ENCODE data around the gene ZNF606.

GRCh38 chr19:57978586-57979289, 23.9 kb downstream of the ZNF606 start:
- no peak for TF ChIP-seq CTCF (IDR thresholded peaks at IDR 0.05)
- no peak for TF ChIP-seq POLR2A (IDR thresholded peaks at IDR 0.05)
